Endothelial cell of umbilical vein (primary cell): Measurements from ENCODE around the gene TFB2M. TPM values are rescaled to one million over a fixed set of nuclear protein-coding genes. Genes with fewer than 3 reads are reported as not detected.

Experiments used
- BruUV-seq: library from RNA; stranded (reverse); fragments of 400-500 nt; replicated peaks from 2 replicates; lab custom pipeline; 2021; lab: Mats Ljungman, UMichigan
- CTCF ChIA-PET: fragments of 300-600, 350-600 bp; sonication (Branson Sonifier 250); formaldehyde crosslinking; loops from one replicate; lab custom pipeline; 2021; ENCODE audit warnings: antibody characterized with exemption, inconsistent platforms; lab: Charles Lee
- POLR2A ChIA-PET: fragments of 300-600, 350-600 bp; sonication (Branson Sonifier 250); formaldehyde crosslinking; loops from one replicate; lab custom pipeline; 2021; ENCODE audit warnings: antibody characterized with exemption, inconsistent platforms; lab: Charles Lee
- DNase-seq: peaks from one replicate; pipeline ENCODE4 v3.0.0-alpha.2; 2011; ENCODE audit warnings: low read depth, low spot score
- FAIRE-seq: peaks from 2 replicates; lab custom pipeline; 2011; peaks lifted over from hg19 to GRCh38; lab: Jason Lieb, UNC
- H2AFZ ChIP-seq: 2 replicates; pipeline ENCODE4 v1.6.0; 2012; ENCODE audit warnings: low read depth, low read length, control low read depth, inconsistent platforms
- H3K27ac ChIP-seq: 2 replicates; pipeline ENCODE4 v1.5.1; 2011; ENCODE audit warnings: low read depth, mild to moderate bottlenecking, control low read depth, low read length, moderate library complexity; ENCODE audit not compliant: insufficient read depth
- H3K27me3 ChIP-seq, 2 experiments: 2 replicates each; pipeline versions ENCODE4 v1.6.0 to v1.6.1; 2011; ENCODE audit warnings: low read length in 2 of 2, mixed read lengths in 1 of 2; ENCODE audit not compliant: control insufficient read depth in 2 of 2, insufficient read depth in 2 of 2
- H3K36me3 ChIP-seq, 2 experiments: 2 replicates in 1 of 2; 3 replicates in 1 of 2; pipeline ENCODE4 v1.5.1; 2011; ENCODE audit warnings: low read length in 2 of 2, mild to moderate bottlenecking in 1 of 2, moderate library complexity in 1 of 2; ENCODE audit not compliant: control insufficient read depth in 2 of 2, insufficient read depth in 2 of 2; ENCODE audit errors: extremely low read depth in 1 of 2
- H3K4me1 ChIP-seq: 3 replicates; pipeline ENCODE4 v1.5.1; 2011; ENCODE audit warnings: mild to moderate bottlenecking, low read length; ENCODE audit not compliant: control insufficient read depth, insufficient read depth; ENCODE audit errors: extremely low read depth
- H3K4me2 ChIP-seq: 2 replicates; pipeline ENCODE4 v1.6.1; 2011; ENCODE audit warnings: low read length, control low read depth, mixed read lengths; ENCODE audit not compliant: insufficient read depth
- H3K4me3 ChIP-seq, 3 experiments: fragments of 200-600 bp in 1 of 3; sonication (generic), shearing (Covaris generic) in 1 of 3; replicated peaks in 1 of 3; 2 replicates each; pipeline ENCODE4 v1.5.1; 2011 to 2016; ENCODE audit warnings: control low read depth in 3 of 3, low read length in 3 of 3, mild to moderate bottlenecking in 2 of 3, inconsistent platforms in 1 of 3, low read depth in 1 of 3, moderate library complexity in 1 of 3; ENCODE audit not compliant: insufficient read depth in 1 of 3
- H3K79me2 ChIP-seq: 2 replicates; pipeline ENCODE4 v1.6.0; 2012; ENCODE audit warnings: low read length, inconsistent platforms; ENCODE audit not compliant: control insufficient read depth, insufficient read depth
- H3K9ac ChIP-seq: replicated peaks from 2 replicates; pipeline ENCODE3; 2011; ENCODE audit warnings: low read length, control low read depth; ENCODE audit not compliant: insufficient read depth; ENCODE audit errors: extremely low read depth
- H3K9me1 ChIP-seq: replicated peaks from 3 replicates; pipeline ENCODE4 v1.6.0; 2011; ENCODE audit warnings: mild to moderate bottlenecking, low read length; ENCODE audit not compliant: control insufficient read depth, insufficient read depth; ENCODE audit errors: extremely low read depth
- H3K9me3 ChIP-seq: replicated peaks from 2 replicates; pipeline ENCODE4 v1.5.1; 2012; ENCODE audit warnings: low read length, inconsistent platforms; ENCODE audit not compliant: control insufficient read depth, insufficient read depth
- H4K20me1 ChIP-seq: replicated peaks from 2 replicates; pipeline ENCODE3; 2011; ENCODE audit warnings: mild to moderate bottlenecking, low read length; ENCODE audit not compliant: control insufficient read depth, insufficient read depth; ENCODE audit errors: extremely low read depth
- EZH2 ChIP-seq: IDR thresholded peaks from 2 replicates; pipeline ENCODE4 v1.6.1; 2012; ENCODE audit warnings: borderline replicate concordance, low read depth, mild to moderate bottlenecking, moderate library complexity, low read length, inconsistent platforms; ENCODE audit not compliant: severe bottlenecking
- FOS ChIP-seq: IDR thresholded peaks from 2 replicates; pipeline ENCODE4 v1.6.1; 2011; ENCODE audit warnings: mild to moderate bottlenecking, low read length, moderate library complexity, borderline replicate concordance; ENCODE audit not compliant: insufficient read depth
- GATA2 ChIP-seq: IDR thresholded peaks from 2 replicates; pipeline ENCODE4 v1.7.0; 2011; ENCODE audit warnings: low read depth, mild to moderate bottlenecking, moderate library complexity, mixed read lengths, low read length; ENCODE audit not compliant: insufficient read length, insufficient read depth
- MAX ChIP-seq: IDR thresholded peaks from 2 replicates; pipeline ENCODE4 v1.6.1; 2011; ENCODE audit not compliant: insufficient read depth, insufficient read length
- MYC ChIP-seq: IDR thresholded peaks from one replicate; pipeline ENCODE4 v1.6.1; 2011; ENCODE audit warnings: mild to moderate bottlenecking, low read depth, low read length
- POLR2AphosphoS5 ChIP-seq: IDR thresholded peaks from 2 replicates; pipeline ENCODE4 v1.6.1; 2012; ENCODE audit warnings: low read depth, mild to moderate bottlenecking, control low read depth, low read length, moderate library complexity; ENCODE audit not compliant: insufficient read depth
- dilution Hi-C: fragments of 300-500 bp; cut with MboI; formaldehyde crosslinking; loops from one replicate; pipeline ENCODE4 v1.15.0; 2019; ENCODE audit warnings: low sequenced_read_pairs; ENCODE audit not compliant: extremely low pct_ligation_motif_present
- intact Hi-C: fragments of 100-400 bp; cut with micrococcal nuclease; formaldehyde crosslinking; loops from one replicate; pipeline ENCODE4 v1.10.0; 2022
- polyA plus RNA-seq, 4 experiments: library from polyadenylated mRNA; depleted of rRNA in 3 of 4; stranded (reverse) in 3 of 4; unstranded in 1 of 4; fragments of >200 nt; gene quantifications; 2 replicates each; pipeline versions ENCODE4 v1.2.1 to v1.2.3, GENCODE V29; 2011 to 2012; ENCODE audit warnings: missing spikeins in 1 of 4
- total RNA-seq: library from RNA; stranded (reverse); gene quantifications from 2 replicates; pipeline ENCODE4 v1.2.3, GENCODE V29; 2021
- TF ChIP-seq, protein P1 (sequence below), 2 donors: IDR thresholded peaks; 1 replicate in 1 of 2; 2 replicates in 1 of 2; pipeline ENCODE4 v1.5.1; 2011; ENCODE audit warnings: low read length in 2 of 2, mild to moderate bottlenecking in 2 of 2, moderate library complexity in 2 of 2, control low read depth in 1 of 2, inconsistent platforms in 1 of 2, low read depth in 1 of 2; ENCODE audit not compliant: insufficient read depth in 1 of 2; ENCODE audit errors: extremely low read depth in 1 of 2

TFB2M gene
- total and polyA plus RNA-seq, 2 donors (not counting 3 experiments of a cell fraction or from before 2014, with no cell fraction given), result 8.4 to 14.8 TPM

DNA sequence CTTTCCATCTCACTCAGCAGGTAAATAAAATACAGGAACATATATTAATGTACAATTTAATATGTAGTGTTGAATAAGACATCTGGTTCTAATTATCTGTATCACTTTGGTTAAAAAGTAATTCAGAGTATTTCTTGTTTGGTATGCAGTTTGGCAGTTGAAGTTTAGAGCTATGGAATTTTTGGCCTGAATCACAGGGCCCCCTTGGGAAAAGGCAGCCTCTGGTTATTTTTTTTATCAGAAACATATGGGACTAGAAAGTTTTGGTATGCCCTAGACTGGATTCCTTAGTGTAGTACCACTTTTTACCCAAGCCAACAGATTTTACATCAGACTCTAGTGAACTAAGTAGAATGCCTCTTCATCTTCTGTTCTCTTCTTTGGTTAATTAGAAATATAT lies 26.6 kb upstream of the TFB2M start:
- H3K9ac ChIP-seq, result no peak overlapping the region
- no peaks in the 10 kb centered on the region for H3K9me3 ChIP-seq
- FAIRE-seq, result no peak
- H4K20me1 ChIP-seq, result no peaks in the 10 kb centered on the region
- intact Hi-C loops (no loop called here), dilution Hi-C loops (no loop called here)
- no peaks in the 10 kb centered on the region for H3K36me3 ChIP-seq
- ChIA-PET POLR2A (interaction anchor here (0.6 kb wide), 1 partner anchor 21 kb away, joined by 3 read pairs; no protein-coding TSS in a partner anchor), CTCF (interaction anchor here (1.2 kb wide), 1 partner anchor 25 kb away, joined by 3 read pairs; no protein-coding TSS in a partner anchor)
- no peak overlapping the region for H2AFZ ChIP-seq
- no peak for DNase-seq
- no peak overlapping the region for H3K4me3 ChIP-seq
- peaks cover 23% of the 10 kb centered on the region for H3K79me2 ChIP-seq
- H3K9me1 ChIP-seq, result no peaks in the 10 kb centered on the region
- TF ChIP-seq EZH2, result no peak
- TF ChIP-seq POLR2AphosphoS5, result no peak
- no peak for TF ChIP-seq GATA2
- TF ChIP-seq, protein P1, sequence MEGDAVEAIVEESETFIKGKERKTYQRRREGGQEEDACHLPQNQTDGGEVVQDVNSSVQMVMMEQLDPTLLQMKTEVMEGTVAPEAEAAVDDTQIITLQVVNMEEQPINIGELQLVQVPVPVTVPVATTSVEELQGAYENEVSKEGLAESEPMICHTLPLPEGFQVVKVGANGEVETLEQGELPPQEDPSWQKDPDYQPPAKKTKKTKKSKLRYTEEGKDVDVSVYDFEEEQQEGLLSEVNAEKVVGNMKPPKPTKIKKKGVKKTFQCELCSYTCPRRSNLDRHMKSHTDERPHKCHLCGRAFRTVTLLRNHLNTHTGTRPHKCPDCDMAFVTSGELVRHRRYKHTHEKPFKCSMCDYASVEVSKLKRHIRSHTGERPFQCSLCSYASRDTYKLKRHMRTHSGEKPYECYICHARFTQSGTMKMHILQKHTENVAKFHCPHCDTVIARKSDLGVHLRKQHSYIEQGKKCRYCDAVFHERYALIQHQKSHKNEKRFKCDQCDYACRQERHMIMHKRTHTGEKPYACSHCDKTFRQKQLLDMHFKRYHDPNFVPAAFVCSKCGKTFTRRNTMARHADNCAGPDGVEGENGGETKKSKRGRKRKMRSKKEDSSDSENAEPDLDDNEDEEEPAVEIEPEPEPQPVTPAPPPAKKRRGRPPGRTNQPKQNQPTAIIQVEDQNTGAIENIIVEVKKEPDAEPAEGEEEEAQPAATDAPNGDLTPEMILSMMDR (IDR thresholded peaks at IDR 0.05; ENCODE audit: extremely low read depth in 1 of 2, insufficient read depth in 1 of 2, low read depth in 1 of 2, low read length in 2 of 2), result no peak
- no peak for TF ChIP-seq FOS
- TF ChIP-seq MAX, result no peak
- TF ChIP-seq MYC, result no peak
- H3K27me3 ChIP-seq, result no peaks in the 10 kb centered on the region
- BruUV-seq, result no TSS peak
- peaks cover 11% of the 10 kb centered on the region for H3K4me1 ChIP-seq
- no peak overlapping the region for H3K27ac ChIP-seq
- no peak overlapping the region for H3K4me2 ChIP-seq
